Fibroblast of lung (primary cell): ENCODE data around the gene PPFIA2.

Experiments
- CTCF ChIP-seq, 2 donors: IDR thresholded peaks in 1 of 2; conservative IDR thresholded peaks in 1 of 2; 1 replicate in 1 of 2; 2 replicates in 1 of 2; pipeline ENCODE4 v1.5.1; 2011 to 2012; ENCODE audit warnings: low read length in 2 of 2, control low read depth in 1 of 2, inconsistent platforms in 1 of 2, low read depth in 1 of 2, mild to moderate bottlenecking in 1 of 2
- EZH2 ChIP-seq: IDR thresholded peaks from 2 replicates; pipeline ENCODE4 v1.5.1; 2012; ENCODE audit warnings: low read length, control low read depth, mild to moderate bottlenecking; ENCODE audit errors: missing control alignments

GRCh38 chr12:81461163-81461562 is 298.0 kb downstream of the PPFIA2 start:
- no peak for TF ChIP-seq CTCF (conservative IDR thresholded peaks at IDR 0.05 in 1 of 2, IDR thresholded peaks at IDR 0.05 in 1 of 2; ENCODE audit: low read depth in 1 of 2, low read length in 2 of 2)
- no peak for TF ChIP-seq EZH2
